ENCODE results near the gene ZFAND2A. TPM values are rescaled to one million over a fixed set of nuclear protein-coding genes. Genes with fewer than 3 reads are reported as not detected.

Gene ZFAND2A
- total and polyA plus RNA-seq, 2 experiments from 2014 or later = 15.3 to 29.2 TPM

DNA sequence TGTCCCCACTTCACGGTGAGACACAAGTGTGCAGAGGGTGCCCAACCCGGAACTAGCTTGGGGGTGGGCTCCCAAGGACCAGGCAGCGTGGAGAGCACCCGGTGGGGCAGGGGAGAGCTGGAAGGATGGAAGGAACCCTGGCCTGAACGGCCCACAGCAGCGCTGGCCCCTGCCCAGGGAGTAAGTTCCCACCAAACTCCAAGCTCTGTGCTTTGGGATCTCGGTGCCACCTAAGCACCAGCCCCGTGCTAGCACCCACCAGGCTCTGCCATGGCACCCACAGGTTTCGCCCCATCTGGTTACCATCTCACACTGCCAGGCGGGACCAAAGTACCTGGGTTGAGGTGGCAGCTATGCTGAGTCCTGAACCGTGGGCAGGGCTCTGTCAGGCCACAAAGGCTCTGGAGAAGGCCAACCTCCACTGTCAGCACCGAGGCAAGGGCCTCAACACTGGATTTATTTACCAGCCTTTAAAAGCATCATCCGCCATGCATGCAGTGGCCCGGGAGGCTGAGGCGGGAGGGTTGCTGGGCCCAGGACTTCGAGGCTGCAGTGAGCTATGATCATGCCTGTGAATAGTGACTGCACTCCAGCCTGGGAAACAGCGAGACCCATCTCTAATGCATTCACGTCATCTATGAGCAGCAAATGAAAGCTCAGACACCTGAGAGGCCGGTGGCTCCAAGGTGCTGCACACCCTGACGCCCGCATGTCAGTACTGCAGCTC lies 56.0 kb downstream of the ZFAND2A start (continued):
- TF ChIP-seq, protein P1, sequence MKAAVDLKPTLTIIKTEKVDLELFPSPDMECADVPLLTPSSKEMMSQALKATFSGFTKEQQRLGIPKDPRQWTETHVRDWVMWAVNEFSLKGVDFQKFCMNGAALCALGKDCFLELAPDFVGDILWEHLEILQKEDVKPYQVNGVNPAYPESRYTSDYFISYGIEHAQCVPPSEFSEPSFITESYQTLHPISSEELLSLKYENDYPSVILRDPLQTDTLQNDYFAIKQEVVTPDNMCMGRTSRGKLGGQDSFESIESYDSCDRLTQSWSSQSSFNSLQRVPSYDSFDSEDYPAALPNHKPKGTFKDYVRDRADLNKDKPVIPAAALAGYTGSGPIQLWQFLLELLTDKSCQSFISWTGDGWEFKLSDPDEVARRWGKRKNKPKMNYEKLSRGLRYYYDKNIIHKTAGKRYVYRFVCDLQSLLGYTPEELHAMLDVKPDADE (IDR thresholded peaks at IDR 0.05) = no peak
- no peak for TF ChIP-seq EZH2phosphoT487 (IDR thresholded peaks at IDR 0.05; ENCODE audit: unreplicated experiment)
- TF ChIP-seq NANOG (IDR thresholded peaks at IDR 0.05; ENCODE audit: borderline replicate concordance) = no peak
- no peak for TF ChIP-seq ZNF462 (CRISPR knock-in tag; IDR thresholded peaks at IDR 0.05)
- no peak for TF ChIP-seq POLR2AphosphoS5 (IDR thresholded peaks at IDR 0.05; ENCODE audit: low read depth)
- TF ChIP-seq ZNF114 (CRISPR knock-in tag; IDR thresholded peaks at IDR 0.05) = no peak

DNA sequence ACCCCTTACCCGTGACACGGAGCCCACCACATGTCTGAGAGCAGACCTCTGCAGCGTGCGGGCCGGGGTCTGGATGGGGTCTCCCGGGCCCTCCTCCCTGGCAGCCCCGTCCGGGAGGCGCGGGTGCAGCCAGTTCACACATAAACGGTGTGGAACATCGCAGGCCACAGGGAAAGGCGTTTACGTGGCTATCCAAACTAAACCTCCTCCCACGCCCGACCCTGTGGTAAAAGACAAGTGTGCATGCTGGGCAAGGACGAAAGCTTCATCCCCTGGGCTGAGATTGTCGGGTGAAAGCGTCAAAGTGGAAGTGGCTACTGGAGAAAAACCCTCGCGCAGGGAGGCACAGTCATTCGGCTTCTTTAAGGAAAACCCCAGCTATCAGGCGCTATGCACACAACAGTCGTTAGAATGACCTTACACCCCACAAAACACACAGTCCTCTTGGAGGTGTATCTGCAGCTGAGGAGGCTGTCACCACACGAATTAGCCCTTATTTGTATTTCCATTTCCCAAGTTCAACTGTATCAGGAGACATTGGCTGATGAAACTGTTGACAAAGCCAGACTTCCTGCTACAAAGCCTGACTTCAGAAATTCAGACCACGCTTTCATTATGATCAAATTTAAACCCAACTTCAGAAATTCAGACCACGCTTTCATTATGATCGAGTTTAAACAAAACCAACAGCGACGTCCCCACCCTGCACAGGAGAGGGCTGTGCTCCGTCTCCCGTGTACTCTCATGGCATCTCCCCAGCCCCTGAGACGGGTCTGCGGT lies 56.8 kb downstream of the ZFAND2A start:
- H3K4me3 Mint-ChIP-seq = no peak overlapping the region
- peaks cover 41% of the 10 kb centered on the region for H3K79me2 ChIP-seq (replicated peaks; ENCODE audit: insufficient read depth)
- no peaks in the 10 kb centered on the region for H3F3A ChIP-seq (replicated peaks; ENCODE audit: low read depth)
- H3K36me3 ChIP-seq (ENCODE audit: insufficient read depth) = no peaks in the 10 kb centered on the region
- no peaks in the 10 kb centered on the region for H3K27me3 ChIP-seq (ENCODE audit: insufficient read depth)
- peaks cover 4% of the 10 kb centered on the region for H3K27me3 Mint-ChIP-seq (ENCODE audit: insufficient read depth, low read depth, poor library complexity)
- H3K36me3 Mint-ChIP-seq (ENCODE audit: low read depth) = peaks cover 13% of the 10 kb centered on the region
- ATAC-seq (no peak), DNase-seq (ENCODE audit: low spot score) (no peak)
- no peaks in the 10 kb centered on the region; the same call in none of the 2 replicates for H4K20me1 ChIP-seq (replicated peaks; ENCODE audit: insufficient read depth)
- H3K9me3 Mint-ChIP-seq = peaks cover 1% of the 10 kb centered on the region; the same call in 1 of the 3 replicates
- no peak overlapping the region for H3K27ac Mint-ChIP-seq
- H3K4me1 Mint-ChIP-seq = no peaks in the 10 kb centered on the region
- no peaks in the 10 kb centered on the region for H3K4me1 ChIP-seq (ENCODE audit: insufficient read depth)
- no peak overlapping the region for H3K4me3 ChIP-seq
- H3K27ac ChIP-seq (ENCODE audit: low read depth) = peak overlapping the region; percentile 55; the same call in 1 of the 2 replicates
- no peak overlapping the region for H3K4me2 ChIP-seq
- no peaks in the 10 kb centered on the region for H3K9me2 ChIP-seq (ENCODE audit: insufficient read depth)
- H2AFZ ChIP-seq = no peak overlapping the region
- TF ChIP-seq JUNB (IDR thresholded peaks at IDR 0.05; ENCODE audit: unreplicated experiment) (no peak), ZNF331 (CRISPR knock-in tag; IDR thresholded peaks at IDR 0.05; ENCODE audit: low read depth) (no peak), NANOG (IDR thresholded peaks at IDR 0.05; ENCODE audit: borderline replicate concordance) (no peak), CREB1 (CRISPR knock-in tag; IDR thresholded peaks at IDR 0.05; ENCODE audit: low read depth) (no peak)
- TF ChIP-seq, protein P1 (IDR thresholded peaks at IDR 0.05) = no peak

Measured in GM23338 (cell line).